Astrocyte (in vitro differentiated cells and primary cell): ENCODE data around the gene CLIP2.

ENCODE experiments used
- CTCF ChIP-seq: IDR thresholded peaks from 2 replicates; pipeline ENCODE4 v1.5.1; 2011; ENCODE audit warnings: low read depth, mild to moderate bottlenecking, inconsistent platforms, low read length, moderate library complexity; ENCODE audit not compliant: insufficient read depth
- EZH2 ChIP-seq: IDR thresholded peaks from 2 replicates; pipeline ENCODE4 v1.6.1; 2012; ENCODE audit warnings: mild to moderate bottlenecking, low read length, inconsistent platforms; ENCODE audit not compliant: insufficient read depth

GRCh38 chr7:74449809-74450397, 160.7 kb downstream of the CLIP2 start:
- TF ChIP-seq CTCF (peak; percentile 62), EZH2 (no peak)
